ENCODE data around the gene SPNS3.

GRCh38 chr17:4508207-4508606, 74.5 kb downstream of the SPNS3 start:
- TF ChIP-seq CBX1 (IDR thresholded peaks at IDR 0.05; ENCODE audit: low read depth) (no peak), CTCF (IDR thresholded peaks at IDR 0.05 in 2 of 3, conservative IDR thresholded peaks at IDR 0.05 in 1 of 3; ENCODE audit: insufficient read depth in 2 of 3, low read depth in 1 of 3, low read length in 3 of 3) (no peak)

Data from K562 (cell line).